Kidney glomerular epithelial cell (primary cell): ENCODE data around the gene ANP32E.
A peak's percentile ranks its signal among the peaks of the same experiment; 100 is the strongest.
"Not testable (repeated sequence)": the region's sequence is repeated elsewhere in the genome, so short reads cannot be mapped to it uniquely, and the experiment has no call there.

Experiments used
- DNase-seq: peaks from one replicate; lab custom pipeline; 2025; lab: John Stamatoyannopoulos, UW

ANP32E gene

GRCh38 chr1:150213170-150214098, 22.5 kb downstream of the ANP32E start:
- DNase-seq = peak; percentile 73

GRCh38 chr1:150212070-150212469, 23.8 kb downstream of the ANP32E start:
- no peak for DNase-seq

- no peak for DNase-seq
Observed at GRCh38 chr1:150210706-150211105, 25.2 kb downstream of the ANP32E start.

GRCh38 chr1:150210091-150210490, 25.8 kb downstream of the ANP32E start:
- no peak for DNase-seq

GRCh38 chr1:150208460-150208859, 27.5 kb downstream of the ANP32E start:
- DNase-seq = not testable (repeated sequence)

- no peak for DNase-seq
Observed at GRCh38 chr1:150207281-150207971, 28.5 kb downstream of the ANP32E start.

GRCh38 chr1:150196417-150196816, 39.5 kb downstream of the ANP32E start:
- no peak for DNase-seq

- peak; percentile 35 for DNase-seq
Observed at GRCh38 chr1:150194381-150195031, 41.4 kb downstream of the ANP32E start.

- peak; percentile 85 for DNase-seq
Observed at GRCh38 chr1:150192012-150192411, 43.9 kb downstream of the ANP32E start.

GRCh38 chr1:150187560-150187931, 48.4 kb downstream of the ANP32E start:
- DNase-seq = peak; percentile 37

GRCh38 chr1:150186789-150187559, 48.9 kb downstream of the ANP32E start:
- DNase-seq = peak; percentile 37

- not testable (repeated sequence) for DNase-seq
Observed at GRCh38 chr1:150186438-150186788, 49.5 kb downstream of the ANP32E start.

- no peak for DNase-seq
Observed at GRCh38 chr1:150185481-150185880, 50.4 kb downstream of the ANP32E start.

GRCh38 chr1:150183061-150183460, 52.9 kb downstream of the ANP32E start:
- no peak for DNase-seq

GRCh38 chr1:150182247-150182646, 53.7 kb downstream of the ANP32E start:
- DNase-seq = no peak

GRCh38 chr1:150180474-150180873, 55.4 kb downstream of the ANP32E start:
- DNase-seq = no peak

GRCh38 chr1:150179867-150180266, 56.0 kb downstream of the ANP32E start:
- DNase-seq = no peak

- DNase-seq = no peak
Observed at GRCh38 chr1:150178548-150178947, 57.4 kb downstream of the ANP32E start.

- no peak for DNase-seq
Observed at GRCh38 chr1:150176593-150176992, 59.3 kb downstream of the ANP32E start.

- DNase-seq = peak; percentile 13
Observed at GRCh38 chr1:150173141-150173585, 62.7 kb downstream of the ANP32E start.

GRCh38 chr1:150171801-150172200, 64.1 kb downstream of the ANP32E start:
- DNase-seq = no peak
